ENCODE measurements around the gene BSDC1. TPM values are rescaled to one million over a fixed set of nuclear protein-coding genes. Genes with fewer than 3 reads are reported as not detected.

BSDC1 gene
- total and polyA plus RNA-seq, 10 of the 15 experiments (the other 5 are each of a cell fraction or from before 2014, with no cell fraction given) = 3.0 to 39.7 (median 22.8) TPM

DNA sequence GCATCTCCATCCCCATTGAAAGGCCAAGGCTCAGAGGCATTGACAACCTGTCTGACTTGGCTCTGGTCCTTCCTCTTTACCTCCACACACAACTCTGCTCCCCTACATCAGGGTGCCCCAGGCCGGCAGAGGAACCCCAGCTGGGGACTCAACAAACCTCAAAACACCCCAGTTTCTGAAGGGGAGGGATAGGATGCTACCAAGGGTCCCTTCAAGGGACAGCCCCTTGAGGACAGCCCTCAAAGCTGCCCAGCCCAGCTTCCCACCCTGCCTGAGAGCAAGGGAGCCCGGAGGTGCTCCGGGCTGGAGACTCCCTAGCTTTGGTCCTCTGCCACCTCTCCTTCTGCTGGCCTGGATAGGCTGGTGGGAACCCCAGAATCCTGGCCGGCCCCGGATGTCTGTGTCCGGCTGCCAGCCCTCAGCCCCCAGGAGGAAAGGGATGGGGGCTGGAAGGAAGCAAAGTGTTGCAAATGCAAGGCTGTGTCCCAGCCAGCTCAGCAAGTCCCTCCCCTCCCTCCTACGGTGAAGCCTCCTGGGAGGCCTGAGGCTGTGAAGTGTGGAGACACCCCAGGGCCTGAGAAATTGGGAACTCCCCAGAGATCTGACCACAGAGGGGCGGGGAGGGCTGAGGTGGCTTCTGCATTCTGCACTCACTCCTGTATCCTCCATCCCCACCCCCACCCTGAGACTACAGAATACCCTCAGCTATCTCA lies 57.1 kb downstream of the BSDC1 start (continued):
- TF ChIP-seq, protein P1, sequence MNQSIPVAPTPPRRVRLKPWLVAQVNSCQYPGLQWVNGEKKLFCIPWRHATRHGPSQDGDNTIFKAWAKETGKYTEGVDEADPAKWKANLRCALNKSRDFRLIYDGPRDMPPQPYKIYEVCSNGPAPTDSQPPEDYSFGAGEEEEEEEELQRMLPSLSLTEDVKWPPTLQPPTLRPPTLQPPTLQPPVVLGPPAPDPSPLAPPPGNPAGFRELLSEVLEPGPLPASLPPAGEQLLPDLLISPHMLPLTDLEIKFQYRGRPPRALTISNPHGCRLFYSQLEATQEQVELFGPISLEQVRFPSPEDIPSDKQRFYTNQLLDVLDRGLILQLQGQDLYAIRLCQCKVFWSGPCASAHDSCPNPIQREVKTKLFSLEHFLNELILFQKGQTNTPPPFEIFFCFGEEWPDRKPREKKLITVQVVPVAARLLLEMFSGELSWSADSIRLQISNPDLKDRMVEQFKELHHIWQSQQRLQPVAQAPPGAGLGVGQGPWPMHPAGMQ (IDR thresholded peaks at IDR 0.05; ENCODE audit: borderline replicate concordance) = no peak
- TF ChIP-seq, protein P2, sequence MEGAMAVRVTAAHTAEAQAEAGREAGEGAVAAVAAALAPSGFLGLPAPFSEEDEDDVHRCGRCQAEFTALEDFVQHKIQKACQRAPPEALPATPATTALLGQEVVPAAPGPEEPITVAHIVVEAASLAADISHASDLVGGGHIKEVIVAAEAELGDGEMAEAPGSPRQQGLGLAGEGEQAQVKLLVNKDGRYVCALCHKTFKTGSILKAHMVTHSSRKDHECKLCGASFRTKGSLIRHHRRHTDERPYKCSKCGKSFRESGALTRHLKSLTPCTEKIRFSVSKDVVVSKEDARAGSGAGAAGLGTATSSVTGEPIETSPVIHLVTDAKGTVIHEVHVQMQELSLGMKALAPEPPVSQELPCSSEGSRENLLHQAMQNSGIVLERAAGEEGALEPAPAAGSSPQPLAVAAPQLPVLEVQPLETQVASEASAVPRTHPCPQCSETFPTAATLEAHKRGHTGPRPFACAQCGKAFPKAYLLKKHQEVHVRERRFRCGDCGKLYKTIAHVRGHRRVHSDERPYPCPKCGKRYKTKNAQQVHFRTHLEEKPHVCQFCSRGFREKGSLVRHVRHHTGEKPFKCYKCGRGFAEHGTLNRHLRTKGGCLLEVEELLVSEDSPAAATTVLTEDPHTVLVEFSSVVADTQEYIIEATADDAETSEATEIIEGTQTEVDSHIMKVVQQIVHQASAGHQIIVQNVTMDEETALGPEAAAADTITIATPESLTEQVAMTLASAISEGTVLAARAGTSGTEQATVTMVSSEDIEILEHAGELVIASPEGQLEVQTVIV (IDR thresholded peaks at IDR 0.05; ENCODE audit: borderline replicate concordance, partially characterized antibody) = no peak
- TF ChIP-seq, protein P3, sequence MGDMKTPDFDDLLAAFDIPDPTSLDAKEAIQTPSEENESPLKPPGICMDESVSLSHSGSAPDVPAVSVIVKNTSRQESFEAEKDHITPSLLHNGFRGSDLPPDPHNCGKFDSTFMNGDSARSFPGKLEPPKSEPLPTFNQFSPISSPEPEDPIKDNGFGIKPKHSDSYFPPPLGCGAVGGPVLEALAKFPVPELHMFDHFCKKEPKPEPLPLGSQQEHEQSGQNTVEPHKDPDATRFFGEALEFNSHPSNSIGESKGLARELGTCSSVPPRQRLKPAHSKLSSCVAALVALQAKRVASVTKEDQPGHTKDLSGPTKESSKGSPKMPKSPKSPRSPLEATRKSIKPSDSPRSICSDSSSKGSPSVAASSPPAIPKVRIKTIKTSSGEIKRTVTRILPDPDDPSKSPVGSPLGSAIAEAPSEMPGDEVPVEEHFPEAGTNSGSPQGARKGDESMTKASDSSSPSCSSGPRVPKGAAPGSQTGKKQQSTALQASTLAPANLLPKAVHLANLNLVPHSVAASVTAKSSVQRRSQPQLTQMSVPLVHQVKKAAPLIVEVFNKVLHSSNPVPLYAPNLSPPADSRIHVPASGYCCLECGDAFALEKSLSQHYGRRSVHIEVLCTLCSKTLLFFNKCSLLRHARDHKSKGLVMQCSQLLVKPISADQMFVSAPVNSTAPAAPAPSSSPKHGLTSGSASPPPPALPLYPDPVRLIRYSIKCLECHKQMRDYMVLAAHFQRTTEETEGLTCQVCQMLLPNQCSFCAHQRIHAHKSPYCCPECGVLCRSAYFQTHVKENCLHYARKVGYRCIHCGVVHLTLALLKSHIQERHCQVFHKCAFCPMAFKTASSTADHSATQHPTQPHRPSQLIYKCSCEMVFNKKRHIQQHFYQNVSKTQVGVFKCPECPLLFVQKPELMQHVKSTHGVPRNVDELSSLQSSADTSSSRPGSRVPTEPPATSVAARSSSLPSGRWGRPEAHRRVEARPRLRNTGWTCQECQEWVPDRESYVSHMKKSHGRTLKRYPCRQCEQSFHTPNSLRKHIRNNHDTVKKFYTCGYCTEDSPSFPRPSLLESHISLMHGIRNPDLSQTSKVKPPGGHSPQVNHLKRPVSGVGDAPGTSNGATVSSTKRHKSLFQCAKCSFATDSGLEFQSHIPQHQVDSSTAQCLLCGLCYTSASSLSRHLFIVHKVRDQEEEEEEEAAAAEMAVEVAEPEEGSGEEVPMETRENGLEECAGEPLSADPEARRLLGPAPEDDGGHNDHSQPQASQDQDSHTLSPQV (IDR thresholded peaks at IDR 0.05) = no peak
- TF ChIP-seq, protein P4, sequence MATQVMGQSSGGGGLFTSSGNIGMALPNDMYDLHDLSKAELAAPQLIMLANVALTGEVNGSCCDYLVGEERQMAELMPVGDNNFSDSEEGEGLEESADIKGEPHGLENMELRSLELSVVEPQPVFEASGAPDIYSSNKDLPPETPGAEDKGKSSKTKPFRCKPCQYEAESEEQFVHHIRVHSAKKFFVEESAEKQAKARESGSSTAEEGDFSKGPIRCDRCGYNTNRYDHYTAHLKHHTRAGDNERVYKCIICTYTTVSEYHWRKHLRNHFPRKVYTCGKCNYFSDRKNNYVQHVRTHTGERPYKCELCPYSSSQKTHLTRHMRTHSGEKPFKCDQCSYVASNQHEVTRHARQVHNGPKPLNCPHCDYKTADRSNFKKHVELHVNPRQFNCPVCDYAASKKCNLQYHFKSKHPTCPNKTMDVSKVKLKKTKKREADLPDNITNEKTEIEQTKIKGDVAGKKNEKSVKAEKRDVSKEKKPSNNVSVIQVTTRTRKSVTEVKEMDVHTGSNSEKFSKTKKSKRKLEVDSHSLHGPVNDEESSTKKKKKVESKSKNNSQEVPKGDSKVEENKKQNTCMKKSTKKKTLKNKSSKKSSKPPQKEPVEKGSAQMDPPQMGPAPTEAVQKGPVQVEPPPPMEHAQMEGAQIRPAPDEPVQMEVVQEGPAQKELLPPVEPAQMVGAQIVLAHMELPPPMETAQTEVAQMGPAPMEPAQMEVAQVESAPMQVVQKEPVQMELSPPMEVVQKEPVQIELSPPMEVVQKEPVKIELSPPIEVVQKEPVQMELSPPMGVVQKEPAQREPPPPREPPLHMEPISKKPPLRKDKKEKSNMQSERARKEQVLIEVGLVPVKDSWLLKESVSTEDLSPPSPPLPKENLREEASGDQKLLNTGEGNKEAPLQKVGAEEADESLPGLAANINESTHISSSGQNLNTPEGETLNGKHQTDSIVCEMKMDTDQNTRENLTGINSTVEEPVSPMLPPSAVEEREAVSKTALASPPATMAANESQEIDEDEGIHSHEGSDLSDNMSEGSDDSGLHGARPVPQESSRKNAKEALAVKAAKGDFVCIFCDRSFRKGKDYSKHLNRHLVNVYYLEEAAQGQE (IDR thresholded peaks at IDR 0.05; ENCODE audit: low read depth, low read length) = no peak
- TF ChIP-seq RFX5 (IDR thresholded peaks at IDR 0.05; ENCODE audit: low read depth, low read length) (0 out of 2 replicates have a peak, but pooled peaks have one; percentile 30), HDAC6 (IDR thresholded peaks at IDR 0.05; ENCODE audit: unreplicated experiment) (no peak), RCOR1 (conservative IDR thresholded peaks at IDR 0.05; ENCODE audit: low read depth, low read length) (no peak), MTA2 (IDR thresholded peaks at IDR 0.05; ENCODE audit: low read depth) (no peak), NBN (IDR thresholded peaks at IDR 0.05) (peak; percentile 43; the same call in 1 of the 2 replicates), DPF2 (IDR thresholded peaks at IDR 0.05) (peak; percentile 17)
- TF ChIP-seq, protein P5, sequence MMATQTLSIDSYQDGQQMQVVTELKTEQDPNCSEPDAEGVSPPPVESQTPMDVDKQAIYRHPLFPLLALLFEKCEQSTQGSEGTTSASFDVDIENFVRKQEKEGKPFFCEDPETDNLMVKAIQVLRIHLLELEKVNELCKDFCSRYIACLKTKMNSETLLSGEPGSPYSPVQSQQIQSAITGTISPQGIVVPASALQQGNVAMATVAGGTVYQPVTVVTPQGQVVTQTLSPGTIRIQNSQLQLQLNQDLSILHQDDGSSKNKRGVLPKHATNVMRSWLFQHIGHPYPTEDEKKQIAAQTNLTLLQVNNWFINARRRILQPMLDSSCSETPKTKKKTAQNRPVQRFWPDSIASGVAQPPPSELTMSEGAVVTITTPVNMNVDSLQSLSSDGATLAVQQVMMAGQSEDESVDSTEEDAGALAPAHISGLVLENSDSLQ (IDR thresholded peaks at IDR 0.05) = no peak
- TF ChIP-seq, protein P6, sequence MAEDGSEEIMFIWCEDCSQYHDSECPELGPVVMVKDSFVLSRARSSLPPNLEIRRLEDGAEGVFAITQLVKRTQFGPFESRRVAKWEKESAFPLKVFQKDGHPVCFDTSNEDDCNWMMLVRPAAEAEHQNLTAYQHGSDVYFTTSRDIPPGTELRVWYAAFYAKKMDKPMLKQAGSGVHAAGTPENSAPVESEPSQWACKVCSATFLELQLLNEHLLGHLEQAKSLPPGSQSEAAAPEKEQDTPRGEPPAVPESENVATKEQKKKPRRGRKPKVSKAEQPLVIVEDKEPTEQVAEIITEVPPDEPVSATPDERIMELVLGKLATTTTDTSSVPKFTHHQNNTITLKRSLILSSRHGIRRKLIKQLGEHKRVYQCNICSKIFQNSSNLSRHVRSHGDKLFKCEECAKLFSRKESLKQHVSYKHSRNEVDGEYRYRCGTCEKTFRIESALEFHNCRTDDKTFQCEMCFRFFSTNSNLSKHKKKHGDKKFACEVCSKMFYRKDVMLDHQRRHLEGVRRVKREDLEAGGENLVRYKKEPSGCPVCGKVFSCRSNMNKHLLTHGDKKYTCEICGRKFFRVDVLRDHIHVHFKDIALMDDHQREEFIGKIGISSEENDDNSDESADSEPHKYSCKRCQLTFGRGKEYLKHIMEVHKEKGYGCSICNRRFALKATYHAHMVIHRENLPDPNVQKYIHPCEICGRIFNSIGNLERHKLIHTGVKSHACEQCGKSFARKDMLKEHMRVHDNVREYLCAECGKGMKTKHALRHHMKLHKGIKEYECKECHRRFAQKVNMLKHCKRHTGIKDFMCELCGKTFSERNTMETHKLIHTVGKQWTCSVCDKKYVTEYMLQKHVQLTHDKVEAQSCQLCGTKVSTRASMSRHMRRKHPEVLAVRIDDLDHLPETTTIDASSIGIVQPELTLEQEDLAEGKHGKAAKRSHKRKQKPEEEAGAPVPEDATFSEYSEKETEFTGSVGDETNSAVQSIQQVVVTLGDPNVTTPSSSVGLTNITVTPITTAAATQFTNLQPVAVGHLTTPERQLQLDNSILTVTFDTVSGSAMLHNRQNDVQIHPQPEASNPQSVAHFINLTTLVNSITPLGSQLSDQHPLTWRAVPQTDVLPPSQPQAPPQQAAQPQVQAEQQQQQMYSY (CRISPR knock-in tag; IDR thresholded peaks at IDR 0.05) = no peak

All from GM12878 (cell line).